ENCODE results near the gene CDK6.

The CDK6 gene

DNA sequence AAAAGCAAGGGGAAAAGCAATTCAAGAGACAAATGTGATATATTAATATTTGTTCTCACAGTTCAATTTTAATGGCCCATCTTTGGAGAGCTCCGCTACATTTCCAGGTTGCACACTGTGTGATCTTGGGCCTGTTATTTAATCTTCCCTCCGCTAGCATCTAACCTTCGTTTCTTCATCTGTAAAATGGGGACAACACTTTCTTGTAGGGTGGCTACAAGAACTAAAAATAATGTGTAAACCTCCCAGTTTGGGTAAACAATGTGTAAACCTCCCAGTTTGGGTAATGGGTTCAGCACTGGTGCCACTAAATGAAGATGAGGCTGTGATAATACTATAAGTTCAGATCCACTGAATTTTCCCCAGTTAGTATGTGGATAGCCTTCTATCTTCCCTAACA lies 99.5 kb downstream of the CDK6 start:
- Histone ChIP-seq H4K20me1 (ENCODE audit: insufficient read depth, low read length) (no peaks in the 10 kb centered on the region), H3F3A (ENCODE audit: insufficient read depth, low read length) (no peaks in the 10 kb centered on the region), H3K9me3 (ENCODE audit: low read length) (no peaks in the 10 kb centered on the region), H3K27me3 (ENCODE audit: insufficient read depth, low read length) (no peaks in the 10 kb centered on the region), H3K9me2 (ENCODE audit: low read depth, low read length) (no peaks in the 10 kb centered on the region), H3K4me3 (ENCODE audit: low read depth, low read length, poor library complexity, severe bottlenecking) (no peak overlapping the region), H2AFZ (ENCODE audit: low read length) (no peak overlapping the region), H3K36me3 (ENCODE audit: insufficient read depth, low read length) (no peaks in the 10 kb centered on the region), H3K79me2 (ENCODE audit: insufficient read depth, low read length) (no peaks in the 10 kb centered on the region), H3K4me1 (ENCODE audit: insufficient read depth, low read length, severe bottlenecking) (peaks cover 10% of the 10 kb centered on the region), H3K9ac (ENCODE audit: low read length) (no peak overlapping the region), H3K27ac (ENCODE audit: low read depth, low read length, poor library complexity, severe bottlenecking) (no peak overlapping the region), H3K4me2 (ENCODE audit: low read length) (no peak overlapping the region)
- TF ChIP-seq, protein P1, sequence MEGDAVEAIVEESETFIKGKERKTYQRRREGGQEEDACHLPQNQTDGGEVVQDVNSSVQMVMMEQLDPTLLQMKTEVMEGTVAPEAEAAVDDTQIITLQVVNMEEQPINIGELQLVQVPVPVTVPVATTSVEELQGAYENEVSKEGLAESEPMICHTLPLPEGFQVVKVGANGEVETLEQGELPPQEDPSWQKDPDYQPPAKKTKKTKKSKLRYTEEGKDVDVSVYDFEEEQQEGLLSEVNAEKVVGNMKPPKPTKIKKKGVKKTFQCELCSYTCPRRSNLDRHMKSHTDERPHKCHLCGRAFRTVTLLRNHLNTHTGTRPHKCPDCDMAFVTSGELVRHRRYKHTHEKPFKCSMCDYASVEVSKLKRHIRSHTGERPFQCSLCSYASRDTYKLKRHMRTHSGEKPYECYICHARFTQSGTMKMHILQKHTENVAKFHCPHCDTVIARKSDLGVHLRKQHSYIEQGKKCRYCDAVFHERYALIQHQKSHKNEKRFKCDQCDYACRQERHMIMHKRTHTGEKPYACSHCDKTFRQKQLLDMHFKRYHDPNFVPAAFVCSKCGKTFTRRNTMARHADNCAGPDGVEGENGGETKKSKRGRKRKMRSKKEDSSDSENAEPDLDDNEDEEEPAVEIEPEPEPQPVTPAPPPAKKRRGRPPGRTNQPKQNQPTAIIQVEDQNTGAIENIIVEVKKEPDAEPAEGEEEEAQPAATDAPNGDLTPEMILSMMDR (IDR thresholded peaks at IDR 0.05; ENCODE audit: low read length) = no peak
- no peak for TF ChIP-seq EZH2 (IDR thresholded peaks at IDR 0.05; ENCODE audit: borderline replicate concordance, low read length)

DNA sequence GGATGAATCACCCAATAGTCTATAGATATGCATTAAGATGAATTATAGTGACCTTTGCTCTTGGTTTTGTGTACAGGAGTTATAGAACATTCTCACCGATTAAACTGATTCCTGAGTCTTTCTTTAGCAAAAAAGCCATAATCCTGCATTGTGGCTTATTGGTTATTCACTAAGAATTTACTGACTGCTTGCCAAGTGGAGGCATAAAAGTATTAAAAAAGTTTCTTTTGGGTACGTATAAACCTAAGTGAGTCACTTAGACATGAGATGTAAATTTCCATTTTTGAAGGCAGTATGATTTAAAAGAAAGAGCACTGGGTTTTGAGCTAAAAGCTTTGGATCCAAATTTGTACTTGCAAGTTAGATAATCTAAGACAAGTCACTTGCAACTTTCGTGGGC lies 100.7 kb downstream of the CDK6 start:
- Histone ChIP-seq H3F3A (ENCODE audit: insufficient read depth, low read length) (no peaks in the 10 kb centered on the region), H3K9ac (ENCODE audit: low read length) (no peak overlapping the region), H3K4me1 (ENCODE audit: insufficient read depth, low read length, severe bottlenecking) (peaks cover 17% of the 10 kb centered on the region), H2AFZ (ENCODE audit: low read length) (no peak overlapping the region), H3K4me3 (ENCODE audit: low read depth, low read length, poor library complexity, severe bottlenecking) (no peak overlapping the region), H3K79me2 (ENCODE audit: insufficient read depth, low read length) (no peaks in the 10 kb centered on the region), H3K27ac (ENCODE audit: low read depth, low read length, poor library complexity, severe bottlenecking) (no peak overlapping the region), H3K4me2 (ENCODE audit: low read length) (no peak overlapping the region), H3K27me3 (ENCODE audit: insufficient read depth, low read length) (no peaks in the 10 kb centered on the region), H3K36me3 (ENCODE audit: insufficient read depth, low read length) (no peaks in the 10 kb centered on the region; the same call in 1 of the 2 replicates), H4K20me1 (ENCODE audit: insufficient read depth, low read length) (no peaks in the 10 kb centered on the region), H3K9me2 (ENCODE audit: low read depth, low read length) (no peaks in the 10 kb centered on the region), H3K9me3 (ENCODE audit: low read length) (no peaks in the 10 kb centered on the region)
- TF ChIP-seq EZH2 (IDR thresholded peaks at IDR 0.05; ENCODE audit: borderline replicate concordance, low read length) = no peak
- TF ChIP-seq, protein P1 (IDR thresholded peaks at IDR 0.05; ENCODE audit: low read length) = no peak

DNA sequence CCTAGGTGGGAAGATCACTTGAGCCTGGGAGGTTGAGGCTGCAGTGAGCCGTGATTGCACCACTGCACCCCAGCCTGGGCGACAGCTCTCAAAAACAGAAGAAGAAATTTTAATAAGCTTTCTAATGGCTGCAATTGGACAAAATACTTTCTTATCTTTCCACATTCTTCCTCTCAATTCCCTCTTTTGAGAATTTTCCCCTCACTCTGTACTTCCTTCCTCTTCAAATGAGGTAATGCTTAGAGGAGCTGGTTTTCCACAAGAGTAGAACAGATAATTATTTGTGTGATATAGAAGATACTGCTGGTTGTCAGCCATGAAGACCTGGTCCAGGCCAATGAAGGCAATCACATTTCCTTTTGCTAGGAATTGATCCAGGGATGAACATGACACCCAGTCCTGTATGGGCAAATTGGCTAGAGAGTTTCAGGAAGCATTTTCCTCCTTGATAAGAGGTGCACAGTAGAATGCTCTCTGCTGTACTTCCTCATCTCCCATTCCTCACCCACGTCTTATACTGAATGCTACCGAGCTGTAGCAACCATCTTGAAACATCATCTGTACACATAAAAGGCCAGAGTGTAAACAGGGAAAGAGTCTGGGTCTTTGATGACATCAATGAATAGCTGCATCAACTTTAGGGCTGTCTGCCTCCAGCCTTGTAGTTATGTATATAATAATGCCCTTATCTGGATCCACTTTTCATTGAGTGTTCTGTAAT lies 103.9 kb downstream of the CDK6 start:
- Histone ChIP-seq H3K9me2 (ENCODE audit: low read depth, low read length) (no peaks in the 10 kb centered on the region), H3K4me1 (ENCODE audit: insufficient read depth, low read length, severe bottlenecking) (peaks cover 17% of the 10 kb centered on the region), H3K9ac (ENCODE audit: low read length) (no peak overlapping the region), H3K79me2 (ENCODE audit: insufficient read depth, low read length) (no peaks in the 10 kb centered on the region), H4K20me1 (ENCODE audit: insufficient read depth, low read length) (no peaks in the 10 kb centered on the region), H3K9me3 (ENCODE audit: low read length) (no peaks in the 10 kb centered on the region), H3K4me3 (ENCODE audit: low read depth, low read length, poor library complexity, severe bottlenecking) (no peak overlapping the region), H3F3A (ENCODE audit: insufficient read depth, low read length) (no peaks in the 10 kb centered on the region), H3K4me2 (ENCODE audit: low read length) (no peak overlapping the region), H3K27me3 (ENCODE audit: insufficient read depth, low read length) (no peaks in the 10 kb centered on the region), H3K36me3 (ENCODE audit: insufficient read depth, low read length) (no peaks in the 10 kb centered on the region; the same call in 1 of the 2 replicates), H2AFZ (ENCODE audit: low read length) (no peak overlapping the region), H3K27ac (ENCODE audit: low read depth, low read length, poor library complexity, severe bottlenecking) (peak overlapping the region; percentile 50)
- TF ChIP-seq EZH2 (IDR thresholded peaks at IDR 0.05; ENCODE audit: borderline replicate concordance, low read length) = no peak
- TF ChIP-seq, protein P1 (IDR thresholded peaks at IDR 0.05; ENCODE audit: low read length) = no peak

All from OCI-LY1 (cell line).